GM18909 (cell line): ENCODE data around the gene FCHSD1.
A peak's percentile ranks its signal among the peaks of the same experiment; 100 is the strongest.

Experiments
- ATAC-seq: cut with Tn5 transposase; IDR thresholded peaks from one replicate; pipeline ENCODE4 v1.9.1; 2021; ENCODE audit warnings: mild to moderate bottlenecking; ENCODE audit not compliant: unreplicated experiment, poor library complexity

The FCHSD1 gene

GRCh38 chr5:141647242-141647641, 4.0 kb downstream of the FCHSD1 start:
- ATAC-seq = no peak

- ATAC-seq = no peak
Measured at GRCh38 chr5:141646026-141646425, 5.2 kb downstream of the FCHSD1 start.

- ATAC-seq = peak; percentile 49
Measured at GRCh38 chr5:141641634-141642267, 9.5 kb downstream of the FCHSD1 start.

- no peak for ATAC-seq
Measured at GRCh38 chr5:141640698-141641097, 10.5 kb downstream of the FCHSD1 start.

GRCh38 chr5:141640051-141640415, 11.2 kb downstream of the FCHSD1 start:
- no peak for ATAC-seq

- ATAC-seq = no peak
Measured at GRCh38 chr5:141639357-141640050, 11.7 kb downstream of the FCHSD1 start.

GRCh38 chr5:141638771-141639170, 12.4 kb downstream of the FCHSD1 start:
- no peak for ATAC-seq

- peak; percentile 30 for ATAC-seq
Measured at GRCh38 chr5:141637767-141638419, 13.3 kb downstream of the FCHSD1 start.

GRCh38 chr5:141637123-141637766, 14.0 kb downstream of the FCHSD1 start:
- ATAC-seq = peak; percentile 25

- peak; percentile 72 for ATAC-seq
Measured at GRCh38 chr5:141636413-141637122, 14.7 kb downstream of the FCHSD1 start, which contains the start of the genes HDAC3 and RELL2. Gene HDAC3 (minus strand): TSS chr5:141636849. CDS start chr5:141636790, 59 bp downstream. Gene RELL2 (plus strand): TSS chr5:141636997. CDS start chr5:141638226, 1,229 bp downstream.

GRCh38 chr5:141636106-141636412, 15.2 kb downstream of the FCHSD1 start:
- ATAC-seq = no peak

- ATAC-seq = no peak
Measured at GRCh38 chr5:141635646-141636045, 15.6 kb downstream of the FCHSD1 start.

- ATAC-seq = no peak
Measured at GRCh38 chr5:141634720-141635119, 16.5 kb downstream of the FCHSD1 start.

GRCh38 chr5:141633871-141634561, 17.2 kb downstream of the FCHSD1 start:
- ATAC-seq = peak; percentile 75

GRCh38 chr5:141632650-141633049, 18.6 kb downstream of the FCHSD1 start:
- ATAC-seq = no peak

GRCh38 chr5:141630570-141631140, 20.6 kb downstream of the FCHSD1 start:
- ATAC-seq = no peak

- ATAC-seq = no peak
Measured at GRCh38 chr5:141628175-141628788, 22.9 kb downstream of the FCHSD1 start.

GRCh38 chr5:141623611-141624010, 27.6 kb downstream of the FCHSD1 start:
- no peak for ATAC-seq

- ATAC-seq = peak; percentile 47
Measured at GRCh38 chr5:141623186-141623585, 28.0 kb downstream of the FCHSD1 start.
